ENCODE measurements around the gene CDC14B. TPM values are rescaled to one million over a fixed set of nuclear protein-coding genes. Genes with fewer than 3 reads are reported as not detected.

Gene CDC14B
- 12.2 and 15.2 TPM in 2 replicates for total RNA-seq

DNA sequence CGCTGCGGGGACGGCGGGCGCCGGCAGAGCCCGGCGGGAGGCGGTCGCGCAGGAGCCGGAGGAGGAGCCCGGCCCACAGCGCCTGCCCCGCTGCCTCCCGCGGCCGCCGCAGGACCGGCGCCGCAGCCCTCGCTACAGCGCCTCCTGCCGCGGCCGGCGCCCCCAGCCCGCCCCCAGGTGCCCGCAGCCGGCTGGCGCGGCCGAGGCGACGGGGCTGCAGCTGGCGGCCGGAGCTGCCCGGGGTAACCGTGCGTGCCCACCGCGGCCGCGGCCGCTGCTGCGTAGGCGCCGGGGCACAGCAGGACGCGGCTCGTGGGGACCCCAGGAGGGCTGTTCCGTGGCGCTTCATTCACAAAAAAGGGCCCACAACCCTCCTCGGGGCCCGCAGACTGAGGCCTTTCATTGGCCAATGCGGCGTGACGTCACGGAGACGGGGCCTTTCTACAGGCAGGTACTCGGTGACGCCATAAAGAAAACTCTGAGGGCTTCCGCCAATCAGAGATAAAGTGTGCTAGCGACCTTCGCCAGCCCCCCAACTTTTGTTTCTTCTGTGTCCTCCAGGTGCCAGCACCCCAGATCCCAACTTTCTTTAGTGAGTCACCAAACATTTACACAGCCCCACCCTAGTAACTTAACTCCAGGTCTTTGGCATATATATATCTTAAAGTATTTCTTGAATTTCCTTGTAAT is at the start of gene CDC14B:
Gene CDC14B, minus strand, starts transcription at position 353 of the 690 bp plus-strand sequence. CDS start 465 bp downstream, outside the sequence.

DNA sequence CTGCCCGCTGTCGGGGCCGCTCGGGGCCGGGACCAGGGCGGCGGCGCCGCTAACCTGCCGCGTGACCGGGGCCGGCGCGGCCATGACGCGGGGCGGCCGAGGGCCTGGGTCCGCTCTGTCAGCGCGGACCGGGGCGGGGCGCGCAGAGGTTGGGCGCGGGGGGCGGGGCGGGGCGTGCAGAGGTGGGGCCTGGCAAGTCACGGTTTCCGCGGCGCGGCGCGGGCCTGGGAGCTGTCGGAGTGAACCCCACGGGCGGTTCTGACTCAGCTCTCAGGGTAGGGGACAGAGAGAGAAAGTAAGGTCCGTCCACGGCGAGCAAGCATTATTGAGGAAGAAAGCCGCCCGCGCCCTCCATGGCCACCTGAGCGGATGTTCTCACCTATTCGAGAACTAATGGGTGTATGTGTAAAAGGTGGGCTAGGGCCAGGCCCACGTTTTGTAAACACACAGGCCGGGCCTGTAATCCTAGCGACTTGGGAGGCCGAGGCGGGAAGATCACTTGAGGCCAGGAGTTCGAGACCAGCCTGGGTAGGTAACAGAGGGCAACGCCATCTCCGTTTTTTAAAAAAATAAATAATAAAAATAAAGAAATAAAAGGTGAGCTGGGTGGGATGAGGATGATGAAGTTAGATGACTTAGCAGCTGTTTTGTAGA is 35.7 kb upstream of the CDC14B start, which contains the start of gene PRXL2C:
Gene PRXL2C, minus strand, starts transcription at position 120 of the 654 bp plus-strand sequence. Its CDS starts 36 bp downstream, at position 84.

Other genes starting within 250 kb of the CDC14B start
- 25.9 and 26.6 TPM in 2 replicates for gene SLC35D2, start 236.1 kb downstream of the CDC14B start, total RNA-seq
- gene ZNF367, start 201.5 kb downstream of the CDC14B start, total RNA-seq, result 1.7 and 2.3 TPM in 2 replicates
- gene HABP4, start 169.7 kb downstream of the CDC14B start, total RNA-seq, result 8.6 and 9.1 TPM in 2 replicates
- 35.0 and 42.7 TPM in 2 replicates for gene PRXL2C, start 35.5 kb upstream of the CDC14B start, total RNA-seq
- gene ZNF510, start 158.2 kb upstream of the CDC14B start, total RNA-seq, result 13.5 and 20.8 TPM in 2 replicates
- gene ZNF782, start 234.7 kb upstream of the CDC14B start, total RNA-seq, result 2.9 and 4.0 TPM in 2 replicates